ENCODE results near the gene PNPLA5. TPM values are rescaled to one million over a fixed set of nuclear protein-coding genes. Genes with fewer than 3 reads are reported as not detected.

Gene PNPLA5
- polyA plus RNA-seq, 2 of the 4 experiments (the other 2 are of a cell fraction): not detected

GRCh38 chr22:43841742-43842141 is 50.1 kb downstream of the PNPLA5 start:
- no peak for ATAC-seq
- TF ChIP-seq RARB (CRISPR knock-in tag; IDR thresholded peaks at IDR 0.05) (no peak), POLR2A (IDR thresholded peaks at IDR 0.05; ENCODE audit: low read length) (no peak), KDM5A (IDR thresholded peaks at IDR 0.05) (no peak), MAFK (IDR thresholded peaks at IDR 0.05; ENCODE audit: partially characterized antibody) (no peak), HOXB5 (CRISPR knock-in tag; IDR thresholded peaks at IDR 0.05) (no peak), FOSL2 (IDR thresholded peaks at IDR 0.05) (no peak), FOSL2 (CRISPR knock-in tag; IDR thresholded peaks at IDR 0.05) (no peak), MAZ (IDR thresholded peaks at IDR 0.05; ENCODE audit: borderline replicate concordance, low read depth, low read length) (no peak), ZC3H11A (IDR thresholded peaks at IDR 0.05) (no peak)
- TF ChIP-seq, protein P1, sequence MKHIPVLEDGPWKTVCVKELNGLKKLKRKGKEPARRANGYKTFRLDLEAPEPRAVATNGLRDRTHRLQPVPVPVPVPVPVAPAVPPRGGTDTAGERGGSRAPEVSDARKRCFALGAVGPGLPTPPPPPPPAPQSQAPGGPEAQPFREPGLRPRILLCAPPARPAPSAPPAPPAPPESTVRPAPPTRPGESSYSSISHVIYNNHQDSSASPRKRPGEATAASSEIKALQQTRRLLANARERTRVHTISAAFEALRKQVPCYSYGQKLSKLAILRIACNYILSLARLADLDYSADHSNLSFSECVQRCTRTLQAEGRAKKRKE (CRISPR knock-in tag; IDR thresholded peaks at IDR 0.05; ENCODE audit: low read depth): no peak
- Histone ChIP-seq H3K4me2 (no peak overlapping the region), H3K9me3 (no peaks in the 10 kb centered on the region), H3K4me1 (no peaks in the 10 kb centered on the region), H3K27ac (no peak overlapping the region), H3K4me3 (no peak overlapping the region)
- POLR2A ChIA-PET: no interaction called here
- FAIRE-seq: no peak
- WGBS (ENCODE audit: missing lambda C conversion rate): 30% methylated on average over 2 of the region's 21 CpGs
- no peak for DNase-seq (ENCODE audit: low read depth in 1 of 2, low spot score in 1 of 2)
- CTCF ChIA-PET: interaction anchor here (0.6 to 1.7 kb wide), 4 partner anchors 9 to 785 kb away, joined by 3 read pairs; no protein-coding TSS in a partner anchor

DNA sequence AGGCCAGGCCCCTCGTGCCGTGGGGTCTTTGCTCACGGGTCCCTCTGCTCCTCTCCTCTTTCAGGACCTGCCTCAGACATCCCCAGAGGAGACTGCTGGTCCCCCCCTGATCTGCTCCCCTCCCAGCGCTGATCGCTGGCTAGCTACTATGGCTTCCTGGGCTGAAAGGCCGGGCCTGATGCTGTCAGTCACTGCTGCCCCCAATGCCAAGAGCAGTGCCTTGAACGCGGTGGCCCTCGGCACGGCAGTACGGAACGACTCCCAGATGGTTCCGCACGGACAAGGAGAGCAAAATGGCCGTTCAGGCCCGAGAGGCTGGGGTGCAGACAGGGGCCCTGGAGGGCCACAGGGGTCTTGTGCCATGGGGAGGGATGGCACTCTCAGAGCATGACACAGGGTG is 51.0 kb downstream of the PNPLA5 start:
- Histone ChIP-seq H3K4me1 (no peaks in the 10 kb centered on the region), H3K4me2 (no peak overlapping the region), H3K4me3 (no peak overlapping the region), H3K27ac (no peak overlapping the region), H3K9me3 (no peaks in the 10 kb centered on the region)
- no CpG with 5 or more reads among the region's 16 CpGs for WGBS (ENCODE audit: missing lambda C conversion rate)
- ATAC-seq (no peak), DNase-seq (ENCODE audit: low read depth in 1 of 2, low spot score in 1 of 2) (no peak), FAIRE-seq (no peak)
- CTCF ChIA-PET: interaction anchor here (1.5 to 1.7 kb wide), 2 partner anchors 15 to 786 kb away, joined by 3 read pairs; no protein-coding TSS in a partner anchor
- TF ChIP-seq TP53 (CRISPR knock-in tag; IDR thresholded peaks at IDR 0.05) (no peak), KDM5A (IDR thresholded peaks at IDR 0.05) (no peak), HDAC2 (IDR thresholded peaks at IDR 0.05) (no peak), POLR2A (IDR thresholded peaks at IDR 0.05; ENCODE audit: low read length) (no peak), KDM1A (IDR thresholded peaks at IDR 0.05; ENCODE audit: low read depth) (no peak), CHD4 (IDR thresholded peaks at IDR 0.05; ENCODE audit: borderline replicate concordance) (no peak), CEBPB (IDR thresholded peaks at IDR 0.05) (no peak), FOXS1 (CRISPR knock-in tag; IDR thresholded peaks at IDR 0.05) (no peak), EHF (CRISPR knock-in tag; IDR thresholded peaks at IDR 0.05) (no peak), RAD21 (conservative IDR thresholded peaks at IDR 0.05 in 1 of 2, IDR thresholded peaks at IDR 0.05 in 1 of 2) (no peak)
- TF ChIP-seq, protein P2, sequence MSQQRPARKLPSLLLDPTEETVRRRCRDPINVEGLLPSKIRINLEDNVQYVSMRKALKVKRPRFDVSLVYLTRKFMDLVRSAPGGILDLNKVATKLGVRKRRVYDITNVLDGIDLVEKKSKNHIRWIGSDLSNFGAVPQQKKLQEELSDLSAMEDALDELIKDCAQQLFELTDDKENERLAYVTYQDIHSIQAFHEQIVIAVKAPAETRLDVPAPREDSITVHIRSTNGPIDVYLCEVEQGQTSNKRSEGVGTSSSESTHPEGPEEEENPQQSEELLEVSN (IDR thresholded peaks at IDR 0.05; ENCODE audit: borderline replicate concordance, low read depth): no peak
- POLR2A ChIA-PET: no interaction called here

DNA sequence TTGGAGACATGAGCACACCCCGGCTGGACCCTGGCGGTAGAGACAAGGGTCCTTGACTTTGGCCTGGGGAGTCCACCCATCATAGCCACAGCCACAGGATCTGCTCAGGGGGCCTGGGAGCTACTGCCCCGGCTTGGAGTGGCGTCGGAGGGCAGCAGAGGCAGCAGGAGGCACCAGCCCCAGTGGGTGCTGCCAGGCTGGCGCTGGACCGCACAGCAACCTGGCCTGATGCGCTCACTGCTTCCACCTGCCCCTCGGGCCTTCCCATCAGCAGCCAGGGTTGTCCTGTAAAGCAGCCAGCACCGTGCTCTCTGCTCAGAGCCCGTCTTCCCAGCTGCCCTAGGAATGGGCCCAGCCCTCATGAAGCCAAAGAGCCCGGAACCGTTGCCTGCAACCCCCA is 51.4 kb downstream of the PNPLA5 start:
- TF ChIP-seq HEYL (CRISPR knock-in tag; IDR thresholded peaks at IDR 0.05) (no peak), FOSL2 (IDR thresholded peaks at IDR 0.05) (no peak), FOSL2 (CRISPR knock-in tag; IDR thresholded peaks at IDR 0.05) (no peak), HOXB5 (CRISPR knock-in tag; IDR thresholded peaks at IDR 0.05) (no peak), ZSCAN20 (CRISPR knock-in tag; IDR thresholded peaks at IDR 0.05) (no peak), CTCF (IDR thresholded peaks at IDR 0.05) (no peak), TP53 (CRISPR knock-in tag; IDR thresholded peaks at IDR 0.05) (no peak), EHF (CRISPR knock-in tag; IDR thresholded peaks at IDR 0.05) (no peak), RAD21 (conservative IDR thresholded peaks at IDR 0.05 in 1 of 2, IDR thresholded peaks at IDR 0.05 in 1 of 2) (no peak), FOXS1 (CRISPR knock-in tag; IDR thresholded peaks at IDR 0.05) (no peak), SREBF2 (IDR thresholded peaks at IDR 0.05) (no peak), CHD4 (IDR thresholded peaks at IDR 0.05; ENCODE audit: borderline replicate concordance) (no peak)
- TF ChIP-seq, protein P3, sequence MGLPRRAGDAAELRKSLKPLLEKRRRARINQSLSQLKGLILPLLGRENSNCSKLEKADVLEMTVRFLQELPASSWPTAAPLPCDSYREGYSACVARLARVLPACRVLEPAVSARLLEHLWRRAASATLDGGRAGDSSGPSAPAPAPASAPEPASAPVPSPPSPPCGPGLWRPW (IDR thresholded peaks at IDR 0.05): no peak
- TF ChIP-seq, protein P1 (CRISPR knock-in tag; IDR thresholded peaks at IDR 0.05; ENCODE audit: low read depth): no peak
- TF ChIP-seq, protein P4, sequence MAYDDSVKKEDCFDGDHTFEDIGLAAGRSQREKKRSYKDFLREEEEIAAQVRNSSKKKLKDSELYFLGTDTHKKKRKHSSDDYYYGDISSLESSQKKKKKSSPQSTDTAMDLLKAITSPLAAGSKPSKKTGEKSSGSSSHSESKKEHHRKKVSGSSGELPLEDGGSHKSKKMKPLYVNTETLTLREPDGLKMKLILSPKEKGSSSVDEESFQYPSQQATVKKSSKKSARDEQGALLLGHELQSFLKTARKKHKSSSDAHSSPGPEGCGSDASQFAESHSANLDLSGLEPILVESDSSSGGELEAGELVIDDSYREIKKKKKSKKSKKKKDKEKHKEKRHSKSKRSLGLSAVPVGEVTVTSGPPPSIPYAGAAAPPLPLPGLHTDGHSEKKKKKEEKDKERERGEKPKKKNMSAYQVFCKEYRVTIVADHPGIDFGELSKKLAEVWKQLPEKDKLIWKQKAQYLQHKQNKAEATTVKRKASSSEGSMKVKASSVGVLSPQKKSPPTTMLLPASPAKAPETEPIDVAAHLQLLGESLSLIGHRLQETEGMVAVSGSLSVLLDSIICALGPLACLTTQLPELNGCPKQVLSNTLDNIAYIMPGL (CRISPR knock-in tag; IDR thresholded peaks at IDR 0.05; ENCODE audit: borderline replicate concordance): no peak
- no peak overlapping the region for H3K27ac ChIP-seq

More for the DNA sequence above, 51.4 kb downstream of the PNPLA5 start:
- ChIA-PET CTCF (interaction anchor here (1.5 kb wide), 1 partner anchor 14 kb away, joined by 3 read pairs; no protein-coding TSS in a partner anchor), POLR2A (no interaction called here)
- Histone ChIP-seq H3K4me2 (no peak overlapping the region), H3K4me1 (no peaks in the 10 kb centered on the region), H3K9me3 (no peaks in the 10 kb centered on the region), H3K4me3 (no peak overlapping the region)
- 86% methylated on average over 2 of the region's 13 CpGs for WGBS (ENCODE audit: missing lambda C conversion rate)
- FAIRE-seq: no peak
- no peak for ATAC-seq
- no peak for DNase-seq (ENCODE audit: low read depth in 1 of 2, low spot score in 1 of 2)

All from A549 (cell line).